C4-2B (cell line): ENCODE results near the gene GLTP.

Source experiments
- H3K27ac ChIP-seq: fragments of 450-650 bp; 2 replicates; pipeline ENCODE4 v1.5.1; 2017
- CTCF ChIP-seq: fragments of 450-650 bp; conservative IDR thresholded peaks from 2 replicates; pipeline ENCODE4 v1.5.1; 2017; ENCODE audit warnings: mild to moderate bottlenecking
- ZFX ChIP-seq: fragments of 450-650 bp; IDR thresholded peaks from 2 replicates; pipeline ENCODE4 v1.6.1; 2017

The GLTP gene

GRCh38 chr12:109818905-109819500 is 61.3 kb downstream of the GLTP start:
- H3K27ac ChIP-seq, result no peak overlapping the region
- TF ChIP-seq CTCF, result no peak

DNA sequence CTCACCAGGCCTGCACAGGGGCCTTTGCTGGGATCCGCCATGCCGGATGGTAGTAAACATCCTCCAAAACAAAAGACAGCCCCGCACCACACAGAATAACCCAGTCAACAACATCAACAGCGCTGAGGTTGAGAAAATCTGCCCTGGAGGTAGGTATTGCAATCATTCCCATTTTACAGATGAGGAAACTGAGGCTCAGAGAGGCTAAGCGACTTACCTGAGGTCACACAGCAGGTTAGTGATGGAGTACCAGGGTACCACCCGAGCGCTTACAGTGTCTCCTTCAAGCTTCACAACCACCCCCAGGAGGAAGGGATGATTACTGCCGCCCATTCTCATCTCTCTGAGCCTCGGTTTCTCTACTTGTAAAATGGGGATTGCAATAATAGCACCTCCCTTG is 62.1 kb downstream of the GLTP start:
- TF ChIP-seq ZFX (no peak), CTCF (no peak)
- no peak overlapping the region for H3K27ac ChIP-seq

DNA sequence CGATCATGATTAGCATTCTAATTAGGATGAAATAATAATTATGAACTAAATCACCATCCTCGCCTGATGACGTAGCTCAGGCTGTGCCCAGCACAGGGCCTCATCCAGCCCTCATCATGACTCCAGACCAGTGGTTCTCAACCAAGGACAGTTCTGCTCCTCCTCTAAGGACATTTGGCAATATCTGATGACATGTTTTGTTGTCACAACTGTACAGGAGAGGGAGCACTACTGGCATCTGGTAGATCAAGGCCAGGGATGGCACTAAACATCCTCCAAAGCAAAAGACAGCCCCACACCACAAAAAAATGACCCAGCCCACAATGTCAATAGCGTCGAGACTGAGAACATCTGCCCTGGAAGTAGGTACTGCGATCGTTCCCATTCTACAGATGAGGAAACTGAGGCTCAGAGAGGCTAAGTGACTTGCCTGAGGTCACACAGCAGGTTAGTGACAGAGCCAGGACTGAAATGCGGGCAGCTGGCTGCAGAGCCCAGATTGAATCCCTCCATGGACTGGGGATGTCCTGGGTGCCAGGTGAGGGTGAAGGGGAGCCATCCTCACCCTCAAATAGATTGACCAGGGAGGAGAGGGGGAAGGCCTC is 62.6 kb downstream of the GLTP start:
- H3K27ac ChIP-seq, result no peak overlapping the region
- TF ChIP-seq ZFX (no peak), CTCF (no peak)

DNA sequence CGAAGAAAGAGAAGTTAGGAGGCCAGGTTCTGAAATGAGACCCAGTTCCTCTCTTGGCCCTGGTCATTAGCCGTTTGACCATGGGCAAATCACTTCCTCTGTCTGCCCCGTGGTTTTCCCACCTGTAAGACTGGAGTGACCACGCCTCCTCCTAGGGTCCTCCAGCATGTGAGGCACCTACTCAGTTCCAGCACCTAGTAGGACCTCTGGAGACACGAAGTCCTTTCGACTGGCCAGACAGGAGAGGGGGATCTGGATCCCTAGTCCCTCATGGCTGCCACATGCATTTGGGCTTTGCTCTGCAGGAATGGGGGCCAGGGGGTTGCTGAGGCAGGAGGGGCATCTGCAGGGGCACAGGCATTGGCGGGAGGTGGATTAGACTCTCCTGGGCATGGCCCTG is 63.5 kb downstream of the GLTP start:
- no peak overlapping the region for H3K27ac ChIP-seq
- TF ChIP-seq ZFX (no peak), CTCF (no peak)

- no peak overlapping the region for H3K27ac ChIP-seq
- no peak for TF ChIP-seq CTCF
- no peak for TF ChIP-seq ZFX
These were observed 64.4 kb downstream of the GLTP start for GRCh38 chr12:109815757-109816617.

- H3K27ac ChIP-seq, result no peak overlapping the region
- no peak for TF ChIP-seq ZFX
- TF ChIP-seq CTCF, result no peak
These were observed 65.1 kb downstream of the GLTP start for GRCh38 chr12:109815225-109815624.

- no peak for TF ChIP-seq ZFX
- no peak for TF ChIP-seq CTCF
- H3K27ac ChIP-seq, result no peak overlapping the region
These were observed 65.7 kb downstream of the GLTP start for GRCh38 chr12:109814600-109815150.
